Coronary artery (tissue), 2 donors: Measurements from ENCODE around the gene CPT1C.

Source experiments
- DNase-seq: peaks from one replicate; pipeline ENCODE4 v3.0.0-alpha.2; 2017; ENCODE audit warnings: low spot score
- H3K27ac ChIP-seq, 2 donors: fragments of 200-600 bp; sonication (generic); one replicate each; pipeline ENCODE4 v1.5.1; 2016 to 2019
- H3K4me3 ChIP-seq: fragments of 200-600 bp; sonication (generic); 2 replicates; pipeline ENCODE4 v1.5.1; 2016; ENCODE audit warnings: mild to moderate bottlenecking, moderate library complexity
- CTCF ChIP-seq: fragments of 200-600 bp; sonication (generic); IDR thresholded peaks from one replicate; pipeline ENCODE4 v1.5.1; 2019; ENCODE audit warnings: antibody characterized with exemption

The CPT1C gene

GRCh38 chr19:49687566-49688316, 3.2 kb upstream of the CPT1C start:
- TF ChIP-seq CTCF: no peak
- H3K4me3 ChIP-seq: peak overlapping the region; percentile 20
- DNase-seq: no peak
- peak overlapping the region in 1 of 2 donors; percentile 49 for H3K27ac ChIP-seq

DNA sequence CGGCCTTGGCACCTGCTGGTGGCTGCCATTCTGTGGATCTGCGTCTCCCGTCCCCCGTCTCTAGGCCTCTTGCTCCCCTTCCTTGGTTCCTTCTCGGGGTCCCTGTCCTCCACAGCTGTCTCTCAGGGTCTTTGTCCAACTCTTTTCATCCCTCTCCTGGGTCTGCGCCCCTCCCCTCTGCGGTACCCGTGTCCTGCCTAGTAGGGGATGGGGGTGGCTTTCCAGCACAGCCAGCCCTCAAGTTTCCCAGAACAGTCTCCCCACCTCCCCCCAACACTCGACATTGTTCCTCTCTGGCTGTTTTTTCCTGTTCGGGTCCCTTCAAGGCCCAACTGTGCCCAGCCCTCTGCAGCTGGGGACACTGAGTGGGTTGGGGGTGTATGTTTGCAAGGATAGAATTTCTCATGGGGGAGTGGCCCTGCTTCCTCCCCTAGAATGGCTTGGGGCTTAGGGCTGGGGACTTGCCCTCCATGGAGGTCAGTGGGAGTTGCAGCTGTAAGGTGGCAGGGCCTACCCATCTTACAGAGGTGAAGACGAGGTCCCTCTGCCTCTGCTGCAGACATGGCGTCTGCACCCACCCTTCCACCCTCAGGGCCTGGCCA, 2.3 kb upstream of the CPT1C start:
- no peak for DNase-seq
- no peak for TF ChIP-seq CTCF
- Histone ChIP-seq H3K4me3 (no peak overlapping the region), H3K27ac (peak overlapping the region in 1 of 2 donors; percentile 49)

DNA sequence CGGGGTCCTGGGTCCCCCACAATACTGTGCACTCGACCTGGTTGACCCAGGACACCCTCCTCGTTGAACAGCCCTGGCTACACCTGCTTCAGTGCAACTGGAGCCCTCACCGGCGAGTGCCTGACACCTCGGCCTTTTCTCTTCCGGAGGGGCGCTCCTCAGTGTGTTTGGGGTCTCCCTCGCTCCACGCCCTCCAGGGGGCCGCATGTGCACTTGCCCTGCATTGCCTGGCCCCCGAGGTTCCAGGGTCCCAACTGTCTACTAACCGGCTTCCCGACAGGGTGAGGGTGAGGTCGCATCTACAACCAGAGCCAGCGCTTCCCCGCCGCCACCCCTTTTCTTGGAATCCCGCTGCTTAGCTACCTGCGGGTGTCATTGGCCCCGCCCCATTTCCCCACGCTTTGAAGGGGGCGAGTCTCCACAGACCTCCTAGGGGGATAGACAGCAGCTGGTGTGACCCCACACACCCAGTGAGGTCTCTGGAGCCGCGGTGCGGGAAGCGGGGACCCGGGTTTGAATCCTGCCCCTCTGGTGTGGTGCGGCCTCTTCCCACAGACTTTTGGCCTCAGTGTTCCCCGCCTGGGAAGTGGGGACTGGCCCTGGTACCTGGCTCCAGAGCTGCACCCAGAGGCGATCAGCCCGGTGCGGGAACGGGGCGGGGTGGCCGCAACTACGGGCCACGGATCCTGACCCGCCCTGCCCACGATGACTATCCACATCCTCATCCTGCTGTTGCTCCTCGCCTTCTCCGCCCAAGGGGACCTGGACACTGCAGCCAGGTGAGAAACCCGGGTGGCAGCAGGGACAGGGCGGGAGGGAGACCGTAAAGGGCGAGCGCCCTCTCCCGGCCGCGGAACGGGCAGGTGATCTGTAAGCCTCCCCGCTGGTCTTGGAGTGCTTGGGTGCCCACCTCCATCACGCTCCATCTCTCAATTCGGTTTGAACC, 1.5 kb upstream of the CPT1C start, which contains the start of gene ADM5:
Gene ADM5 (plus strand): TSS at position 462 of the 946 bp plus-strand sequence. CDS start 244 bp downstream, at position 706.
- Histone ChIP-seq H3K27ac (peak within 1 kb of the TSS in 1 of 2 donors; percentile 49), H3K4me3 (peak within 1 kb of the TSS; percentile 61)
- TF ChIP-seq CTCF: peak; percentile 33
- no peak for DNase-seq

DNA sequence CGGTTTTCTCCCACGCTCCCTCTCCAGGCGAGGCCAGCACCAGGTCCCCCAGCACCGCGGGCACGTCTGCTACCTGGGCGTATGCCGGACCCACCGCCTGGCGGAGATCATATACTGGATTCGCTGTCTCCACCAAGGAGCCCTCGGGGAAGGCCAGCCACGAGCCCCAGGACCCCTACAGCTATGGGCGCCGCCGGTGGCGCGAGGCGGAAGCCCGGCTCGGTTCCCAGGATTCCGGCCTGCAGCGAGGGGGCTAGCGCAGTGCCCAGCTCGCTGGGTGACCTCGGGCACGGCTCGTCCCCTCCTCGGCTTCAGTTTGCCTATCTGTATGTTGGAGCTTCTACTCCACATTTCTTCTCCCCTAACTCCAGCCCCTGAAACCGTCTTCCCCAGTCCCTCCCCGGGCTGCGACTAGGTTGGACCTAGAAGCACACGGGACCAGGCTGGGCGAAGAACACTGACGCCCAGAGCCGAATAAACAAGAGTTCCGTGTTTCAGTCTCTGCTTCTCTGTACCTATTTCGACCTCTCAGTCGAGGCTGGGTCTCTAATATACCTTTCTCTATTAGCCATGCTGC, 749 bp upstream of the CPT1C start:
- Histone ChIP-seq H3K4me3 (peak overlapping the region; percentile 61), H3K27ac (peak overlapping the region in 1 of 2 donors; percentile 19)
- TF ChIP-seq CTCF: no peak
- no peak for DNase-seq

GRCh38 chr19:49691243-49692146, 579 bp downstream of the CPT1C start:
- Histone ChIP-seq H3K4me3 (peak overlapping the region; percentile 61), H3K27ac (peak overlapping the region in 1 of 2 donors; percentile 7)
- no peak for DNase-seq
- no peak for TF ChIP-seq CTCF

GRCh38 chr19:49692147-49692506, 1.2 kb downstream of the CPT1C start:
- no peak overlapping the region for H3K27ac ChIP-seq
- no peak overlapping the region for H3K4me3 ChIP-seq
- DNase-seq: no peak
- TF ChIP-seq CTCF: no peak
